HG02678 (cell line): ENCODE measurements around the gene ZNF280B.
"Not testable (repeated sequence)": the region's sequence is repeated elsewhere in the genome, so short reads cannot be mapped to it uniquely, and the experiment has no call there.

ENCODE experiments used
- ATAC-seq: cut with Tn5 transposase; IDR thresholded peaks from one replicate; pipeline ENCODE4 v1.9.1; 2021; ENCODE audit warnings: mild to moderate bottlenecking, moderate library complexity; ENCODE audit not compliant: unreplicated experiment

The ZNF280B gene

GRCh38 chr22:22441626-22442025, 66.9 kb downstream of the ZNF280B start:
- ATAC-seq: not testable (repeated sequence)

- ATAC-seq: no peak
Observed at GRCh38 chr22:22440188-22440587, 68.4 kb downstream of the ZNF280B start.
